GM12872 (cell line): ENCODE measurements around the gene SUPT20HL1.

Experiments
- TF ChIP-seq, protein P1 (sequence below): IDR thresholded peaks from 3 replicates; pipeline ENCODE4 v1.5.1; 2011; ENCODE audit warnings: low read depth, mild to moderate bottlenecking, low read length, moderate library complexity; ENCODE audit not compliant: insufficient read depth

Gene SUPT20HL1

DNA sequence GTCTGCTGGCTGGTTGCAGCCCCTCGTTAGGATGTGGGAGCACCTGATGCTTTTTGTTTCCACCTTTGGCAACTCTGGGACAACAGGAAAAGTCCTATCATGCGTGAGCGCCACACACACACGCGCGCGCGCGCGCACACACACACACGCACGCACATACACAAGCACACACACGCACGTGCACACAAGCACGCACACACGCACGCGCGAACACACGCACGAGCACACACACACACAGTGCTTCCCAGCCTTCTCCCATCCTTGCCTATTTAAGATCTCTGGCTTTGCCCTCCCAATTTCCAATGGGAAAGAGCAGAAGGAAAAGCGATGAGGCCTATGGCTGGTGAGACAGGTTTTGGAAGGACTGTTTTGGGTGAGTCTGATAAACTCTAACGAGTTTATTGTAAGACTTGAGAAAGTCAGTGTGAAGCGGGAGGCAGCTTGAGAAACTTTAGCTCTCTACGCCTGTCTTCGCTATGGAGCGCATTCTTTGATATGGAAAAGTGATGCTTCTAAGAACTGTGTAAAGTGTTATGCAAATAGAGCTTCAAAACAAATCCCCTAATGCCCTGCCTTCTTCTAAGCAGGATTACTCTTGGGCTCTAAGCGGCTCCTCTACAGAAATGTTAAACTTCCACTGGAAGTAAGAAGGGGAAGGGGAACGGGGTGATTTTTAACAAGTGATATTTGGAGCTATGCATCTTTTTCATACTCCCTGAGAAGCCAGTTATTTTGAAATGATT, 11.8 kb downstream of the SUPT20HL1 start:
- TF ChIP-seq, protein P1, sequence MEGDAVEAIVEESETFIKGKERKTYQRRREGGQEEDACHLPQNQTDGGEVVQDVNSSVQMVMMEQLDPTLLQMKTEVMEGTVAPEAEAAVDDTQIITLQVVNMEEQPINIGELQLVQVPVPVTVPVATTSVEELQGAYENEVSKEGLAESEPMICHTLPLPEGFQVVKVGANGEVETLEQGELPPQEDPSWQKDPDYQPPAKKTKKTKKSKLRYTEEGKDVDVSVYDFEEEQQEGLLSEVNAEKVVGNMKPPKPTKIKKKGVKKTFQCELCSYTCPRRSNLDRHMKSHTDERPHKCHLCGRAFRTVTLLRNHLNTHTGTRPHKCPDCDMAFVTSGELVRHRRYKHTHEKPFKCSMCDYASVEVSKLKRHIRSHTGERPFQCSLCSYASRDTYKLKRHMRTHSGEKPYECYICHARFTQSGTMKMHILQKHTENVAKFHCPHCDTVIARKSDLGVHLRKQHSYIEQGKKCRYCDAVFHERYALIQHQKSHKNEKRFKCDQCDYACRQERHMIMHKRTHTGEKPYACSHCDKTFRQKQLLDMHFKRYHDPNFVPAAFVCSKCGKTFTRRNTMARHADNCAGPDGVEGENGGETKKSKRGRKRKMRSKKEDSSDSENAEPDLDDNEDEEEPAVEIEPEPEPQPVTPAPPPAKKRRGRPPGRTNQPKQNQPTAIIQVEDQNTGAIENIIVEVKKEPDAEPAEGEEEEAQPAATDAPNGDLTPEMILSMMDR: no peak

GRCh38 chrX:24375600-24376131, 15.2 kb downstream of the SUPT20HL1 start:
- TF ChIP-seq, protein P1: no peak

- TF ChIP-seq, protein P1: no peak
Measured at GRCh38 chrX:24376403-24376802, 16.0 kb downstream of the SUPT20HL1 start.

- TF ChIP-seq, protein P1: no peak
Measured at GRCh38 chrX:24377195-24377594, 16.8 kb downstream of the SUPT20HL1 start.

GRCh38 chrX:24377911-24378468, 17.6 kb downstream of the SUPT20HL1 start:
- TF ChIP-seq, protein P1: no peak

DNA sequence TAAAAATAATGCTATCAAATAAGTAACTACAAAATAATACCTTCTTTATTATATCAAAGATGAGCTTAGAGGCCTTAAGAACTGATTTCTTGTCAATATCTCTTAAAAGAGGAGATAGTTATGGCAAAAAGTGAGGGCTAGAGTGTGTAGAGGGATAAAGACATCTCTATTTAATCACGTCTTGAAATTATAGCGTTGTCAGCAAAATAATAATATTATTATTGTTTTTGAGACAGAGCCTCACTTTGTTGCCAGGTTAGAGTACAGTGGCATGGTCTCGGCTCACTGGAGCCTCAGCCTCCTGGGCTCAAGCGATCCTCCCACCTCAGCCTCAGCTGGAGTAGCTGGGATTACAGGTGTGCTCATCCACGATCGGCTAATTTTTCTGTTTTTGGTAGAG, 18.3 kb downstream of the SUPT20HL1 start:
- TF ChIP-seq, protein P1: no peak

DNA sequence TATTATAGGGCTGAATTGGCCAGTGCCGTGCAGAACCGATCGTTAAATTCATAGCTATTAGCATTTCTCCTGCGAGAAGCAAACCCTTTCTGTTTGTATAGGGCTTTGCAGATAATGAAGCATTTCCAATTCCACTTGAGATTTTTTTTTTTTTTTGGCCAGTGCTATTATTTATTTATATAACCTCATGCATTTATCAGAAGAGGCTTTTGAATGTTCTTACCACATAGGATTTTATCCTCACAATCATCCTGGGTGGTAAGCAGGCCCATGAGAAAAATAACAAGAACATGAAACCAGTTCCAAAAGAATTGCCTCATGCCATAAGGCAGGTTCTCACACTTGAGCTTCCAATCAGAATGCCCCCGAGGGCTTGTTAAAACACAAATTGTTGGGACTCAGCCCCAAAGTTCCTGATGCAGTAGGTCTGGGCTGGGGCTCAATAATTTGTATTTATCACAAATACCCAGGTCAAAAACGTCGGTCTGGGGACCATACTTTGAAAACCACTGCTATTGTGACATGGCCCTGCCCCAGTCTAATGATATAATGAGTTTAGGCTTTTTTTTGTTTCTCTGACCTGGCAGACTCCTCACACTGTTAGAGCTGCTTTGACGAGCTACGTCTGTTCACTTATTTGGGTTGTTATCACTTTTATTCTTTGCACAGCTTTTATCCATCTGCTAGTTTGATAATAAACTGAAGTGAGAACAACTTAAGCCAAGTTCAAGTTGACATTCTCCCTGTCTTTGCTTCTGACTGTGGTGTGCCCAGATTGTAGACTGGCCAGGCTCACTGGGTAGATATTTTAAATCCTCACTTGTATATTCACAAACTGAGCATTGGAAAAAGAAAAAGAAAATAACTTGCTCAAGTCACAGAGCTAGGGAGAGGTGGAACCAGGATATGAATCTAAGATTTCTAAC, 20.1 kb downstream of the SUPT20HL1 start:
- TF ChIP-seq, protein P1: no peak
